RWPE1 (cell line): ENCODE measurements around the gene AGR2.

Source experiments
- CTCF ChIA-PET: fragments of 350-600 bp; sonication (Branson Sonifier 250); formaldehyde crosslinking; extraction: SDS; loops from one replicate; lab custom pipeline; 2021; lab: Yijun Ruan, JAX
- POLR2A ChIA-PET: fragments of 400-600 bp; formaldehyde crosslinking; extraction: SDS; loops from one replicate; lab custom pipeline; 2020; ENCODE audit warnings: antibody characterized with exemption; ENCODE audit not compliant: low non-redundant PET; lab: Yijun Ruan, JAX
- DNase-seq: peaks from one replicate; pipeline ENCODE4 v3.0.0; 2012; ENCODE audit warnings: low spot score
- H3K27ac ChIP-seq: fragments of 450-650 bp; 2 replicates; pipeline ENCODE4 v1.5.1; 2017
- TF ChIP-seq, protein P1 (sequence below): fragments of 450-650 bp; conservative IDR thresholded peaks from 2 replicates; pipeline ENCODE4 v1.5.1; 2017; ENCODE audit warnings: low read depth, mild to moderate bottlenecking

Gene AGR2

DNA sequence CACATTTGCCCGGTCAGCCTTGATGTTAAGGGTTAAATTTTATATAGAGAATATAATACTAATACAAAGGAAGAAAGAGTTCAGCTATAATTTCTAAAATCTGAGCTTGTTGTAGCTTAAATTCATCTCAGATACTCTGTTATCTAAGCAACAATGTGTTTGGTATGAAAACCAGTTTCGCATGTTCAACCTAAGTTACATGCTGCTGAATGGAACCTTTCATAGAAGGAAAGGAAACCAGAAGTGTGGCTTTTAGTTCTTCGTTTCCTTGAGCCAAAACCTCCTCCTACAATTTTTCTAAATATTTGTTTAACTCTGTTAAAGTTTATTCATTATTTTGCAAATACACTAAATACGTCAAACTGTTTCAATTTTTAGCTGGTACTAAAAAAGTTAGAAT is 18.5 kb downstream of the AGR2 start:
- H3K27ac ChIP-seq = no peak overlapping the region
- POLR2A ChIA-PET = no interaction called here
- CTCF ChIA-PET = no interaction called here
- DNase-seq = no peak
- TF ChIP-seq, protein P1, sequence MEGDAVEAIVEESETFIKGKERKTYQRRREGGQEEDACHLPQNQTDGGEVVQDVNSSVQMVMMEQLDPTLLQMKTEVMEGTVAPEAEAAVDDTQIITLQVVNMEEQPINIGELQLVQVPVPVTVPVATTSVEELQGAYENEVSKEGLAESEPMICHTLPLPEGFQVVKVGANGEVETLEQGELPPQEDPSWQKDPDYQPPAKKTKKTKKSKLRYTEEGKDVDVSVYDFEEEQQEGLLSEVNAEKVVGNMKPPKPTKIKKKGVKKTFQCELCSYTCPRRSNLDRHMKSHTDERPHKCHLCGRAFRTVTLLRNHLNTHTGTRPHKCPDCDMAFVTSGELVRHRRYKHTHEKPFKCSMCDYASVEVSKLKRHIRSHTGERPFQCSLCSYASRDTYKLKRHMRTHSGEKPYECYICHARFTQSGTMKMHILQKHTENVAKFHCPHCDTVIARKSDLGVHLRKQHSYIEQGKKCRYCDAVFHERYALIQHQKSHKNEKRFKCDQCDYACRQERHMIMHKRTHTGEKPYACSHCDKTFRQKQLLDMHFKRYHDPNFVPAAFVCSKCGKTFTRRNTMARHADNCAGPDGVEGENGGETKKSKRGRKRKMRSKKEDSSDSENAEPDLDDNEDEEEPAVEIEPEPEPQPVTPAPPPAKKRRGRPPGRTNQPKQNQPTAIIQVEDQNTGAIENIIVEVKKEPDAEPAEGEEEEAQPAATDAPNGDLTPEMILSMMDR = no peak

DNA sequence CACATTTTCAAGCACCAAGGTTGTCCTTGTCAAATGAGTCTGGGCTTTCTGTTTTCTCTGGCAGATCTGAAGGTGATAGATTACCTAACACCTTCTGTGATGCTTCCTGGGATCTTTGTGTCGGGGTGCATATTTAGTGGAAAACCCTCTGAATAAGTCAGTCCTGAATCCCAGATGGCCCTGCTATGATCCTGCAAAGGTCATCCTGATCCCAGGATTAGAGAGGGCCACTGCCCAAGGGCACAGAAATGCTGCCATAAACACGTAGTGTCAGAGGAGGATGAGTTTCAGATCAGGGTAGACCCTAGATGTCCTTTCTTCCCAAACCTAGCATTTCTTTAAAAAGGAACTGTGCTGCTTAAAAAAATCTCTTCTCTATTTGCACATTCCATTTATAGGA is 19.0 kb downstream of the AGR2 start:
- TF ChIP-seq, protein P1 = no peak
- CTCF ChIA-PET = no interaction called here
- no peak overlapping the region for H3K27ac ChIP-seq
- DNase-seq = no peak
- POLR2A ChIA-PET = no interaction called here

DNA sequence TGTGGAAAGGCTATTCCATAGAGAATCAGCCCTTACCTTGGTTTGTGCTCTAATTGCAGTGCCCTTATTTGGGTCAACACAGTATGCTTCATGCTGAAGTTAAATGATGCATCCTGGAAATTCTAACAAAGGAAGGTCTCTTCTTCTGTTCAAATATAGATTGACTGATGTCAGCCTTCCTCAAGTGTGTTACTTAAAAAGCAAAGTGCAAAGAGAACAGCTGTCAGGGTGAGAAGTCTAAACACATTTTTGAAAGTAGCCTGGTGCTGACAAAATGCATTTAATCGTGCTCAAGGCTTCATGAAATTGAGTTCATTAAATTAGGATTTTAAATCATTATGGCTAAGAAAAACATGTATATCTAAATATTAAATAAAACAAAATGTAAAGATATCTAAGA is 19.5 kb downstream of the AGR2 start:
- POLR2A ChIA-PET = no interaction called here
- CTCF ChIA-PET = no interaction called here
- TF ChIP-seq, protein P1 = no peak
- DNase-seq = no peak
- H3K27ac ChIP-seq = no peak overlapping the region

DNA sequence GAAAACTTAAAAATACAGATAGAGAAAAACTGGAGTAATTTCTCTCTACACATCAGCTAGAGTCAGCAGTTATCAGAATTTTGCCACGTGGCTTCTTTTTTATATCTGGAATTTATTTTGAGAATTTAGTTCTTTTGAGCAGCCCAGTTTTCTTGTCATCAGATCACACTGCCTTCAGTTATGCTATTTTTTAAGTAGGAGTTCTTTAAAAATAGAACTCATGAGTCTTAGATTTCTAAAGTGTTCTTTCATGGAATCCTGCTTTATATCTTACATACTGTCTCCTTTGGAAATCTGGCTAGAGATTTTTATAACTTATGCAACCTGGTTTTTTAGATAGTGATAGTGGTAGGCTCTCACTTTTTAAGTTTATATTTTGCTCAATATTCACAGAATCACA is 24.2 kb downstream of the AGR2 start:
- ChIA-PET CTCF (no interaction called here), POLR2A (no interaction called here)
- TF ChIP-seq, protein P1 = no peak
- no peak for DNase-seq
- no peak overlapping the region for H3K27ac ChIP-seq

DNA sequence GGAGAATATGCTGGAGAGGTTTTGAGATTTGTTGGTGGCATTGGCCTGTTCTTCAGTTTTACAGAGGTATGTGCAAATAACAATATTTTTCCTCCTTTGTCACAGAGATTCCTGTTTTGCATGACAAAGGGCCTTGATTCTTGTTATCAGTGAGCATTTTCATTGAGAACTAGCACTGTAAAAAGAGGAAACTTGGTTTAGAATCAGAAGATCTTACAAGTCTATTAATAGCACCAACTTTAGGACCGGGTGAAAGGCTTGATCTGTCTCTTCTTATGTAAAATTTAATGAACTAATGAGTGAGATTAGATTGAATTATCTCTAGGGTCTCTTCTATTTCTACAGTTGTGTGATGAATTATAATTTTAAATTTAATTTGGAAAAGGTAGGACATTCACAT is 25.7 kb downstream of the AGR2 start:
- TF ChIP-seq, protein P1 = no peak
- DNase-seq = no peak
- ChIA-PET CTCF (no interaction called here), POLR2A (no interaction called here)
- no peak overlapping the region for H3K27ac ChIP-seq

DNA sequence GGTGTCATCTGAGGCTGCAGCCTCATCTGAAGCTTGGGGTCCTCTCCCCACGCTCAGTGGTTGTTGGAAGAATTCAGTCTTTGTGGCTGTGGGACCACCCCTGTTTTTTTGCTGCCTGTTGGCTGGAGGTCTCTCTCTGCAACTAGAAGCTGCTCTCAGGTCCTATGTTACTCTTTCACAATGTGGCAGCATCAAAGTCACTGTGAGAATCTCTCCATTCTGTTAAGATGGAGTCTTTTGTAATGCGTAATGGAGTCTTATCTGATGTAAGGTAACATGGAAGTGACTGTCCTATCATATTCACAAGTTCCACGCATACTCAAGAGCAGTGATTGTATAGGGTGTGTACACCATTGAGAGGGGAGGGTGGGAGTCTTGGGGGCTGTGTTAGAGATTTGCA is 26.3 kb downstream of the AGR2 start:
- POLR2A ChIA-PET = no interaction called here
- no peak overlapping the region for H3K27ac ChIP-seq
- TF ChIP-seq, protein P1 = no peak
- CTCF ChIA-PET = no interaction called here
- DNase-seq = no peak

DNA sequence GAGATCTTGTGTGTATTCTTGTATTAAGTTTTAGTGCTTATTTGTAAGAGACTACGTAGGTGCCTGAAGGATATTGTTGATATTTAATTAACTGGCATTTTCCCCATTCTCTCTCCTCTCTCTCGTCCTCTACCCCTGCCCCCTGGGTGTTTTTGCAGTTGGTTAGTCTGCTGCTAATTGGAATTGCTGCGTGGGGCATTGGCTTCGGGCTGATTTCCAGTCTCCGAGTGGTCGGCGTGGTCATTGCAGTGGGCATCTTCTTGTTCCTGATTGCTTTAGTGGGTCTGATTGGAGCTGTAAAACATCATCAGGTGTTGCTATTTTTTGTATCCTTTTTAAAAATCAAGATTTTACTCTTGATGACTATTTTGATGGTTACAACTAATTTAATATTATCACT is 28.7 kb downstream of the AGR2 start:
- TF ChIP-seq, protein P1 = no peak
- no peak for DNase-seq
- POLR2A ChIA-PET = no interaction called here
- no peak overlapping the region for H3K27ac ChIP-seq
- CTCF ChIA-PET = no interaction called here
